ENCODE results near the gene CELA1.

DNA sequence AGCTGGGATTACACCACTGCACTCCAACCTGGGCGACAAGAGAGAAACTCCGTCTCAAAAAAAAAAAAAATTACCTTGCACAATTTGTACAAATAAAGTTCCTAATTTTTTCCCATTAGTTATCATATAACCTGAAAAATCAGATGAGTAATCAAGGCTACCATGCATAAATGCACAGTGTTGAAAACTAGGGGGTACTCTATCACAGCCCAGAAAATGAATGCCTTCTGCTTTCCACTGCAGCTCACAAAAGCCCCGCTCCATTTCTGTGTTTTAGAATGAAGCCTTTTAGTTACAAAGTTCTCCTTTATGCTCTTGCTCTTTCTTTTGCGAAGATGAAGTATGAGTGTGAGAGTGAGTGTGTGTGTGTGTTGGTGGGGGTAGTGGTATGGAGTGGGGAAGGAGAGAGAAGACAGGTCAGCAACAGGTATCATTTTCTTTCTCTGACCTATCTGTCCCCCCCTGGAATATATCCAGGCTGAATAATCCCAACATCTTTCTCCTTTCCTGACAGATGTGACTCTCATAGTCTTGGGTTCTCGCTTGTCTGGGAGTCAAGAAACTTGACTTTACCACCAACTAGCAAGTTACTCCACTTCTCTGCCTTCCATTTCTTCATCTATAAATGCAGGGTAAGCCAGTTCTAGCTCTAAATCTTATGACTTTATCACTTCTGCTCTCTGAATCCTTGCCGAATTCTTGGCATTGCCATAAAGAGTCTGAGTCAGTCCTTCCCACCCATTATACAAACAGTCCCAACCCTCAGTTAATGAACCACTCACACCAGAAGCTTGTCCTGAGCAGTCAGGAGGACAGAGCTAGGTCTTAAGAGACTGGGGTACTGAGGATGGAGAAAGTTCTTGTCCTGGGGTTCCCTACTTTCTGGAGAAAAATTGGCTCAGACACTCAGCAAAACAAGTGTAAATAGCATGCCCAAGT is 38.6 kb downstream of the CELA1 start:
- TF ChIP-seq, protein P1, sequence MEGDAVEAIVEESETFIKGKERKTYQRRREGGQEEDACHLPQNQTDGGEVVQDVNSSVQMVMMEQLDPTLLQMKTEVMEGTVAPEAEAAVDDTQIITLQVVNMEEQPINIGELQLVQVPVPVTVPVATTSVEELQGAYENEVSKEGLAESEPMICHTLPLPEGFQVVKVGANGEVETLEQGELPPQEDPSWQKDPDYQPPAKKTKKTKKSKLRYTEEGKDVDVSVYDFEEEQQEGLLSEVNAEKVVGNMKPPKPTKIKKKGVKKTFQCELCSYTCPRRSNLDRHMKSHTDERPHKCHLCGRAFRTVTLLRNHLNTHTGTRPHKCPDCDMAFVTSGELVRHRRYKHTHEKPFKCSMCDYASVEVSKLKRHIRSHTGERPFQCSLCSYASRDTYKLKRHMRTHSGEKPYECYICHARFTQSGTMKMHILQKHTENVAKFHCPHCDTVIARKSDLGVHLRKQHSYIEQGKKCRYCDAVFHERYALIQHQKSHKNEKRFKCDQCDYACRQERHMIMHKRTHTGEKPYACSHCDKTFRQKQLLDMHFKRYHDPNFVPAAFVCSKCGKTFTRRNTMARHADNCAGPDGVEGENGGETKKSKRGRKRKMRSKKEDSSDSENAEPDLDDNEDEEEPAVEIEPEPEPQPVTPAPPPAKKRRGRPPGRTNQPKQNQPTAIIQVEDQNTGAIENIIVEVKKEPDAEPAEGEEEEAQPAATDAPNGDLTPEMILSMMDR (conservative IDR thresholded peaks at IDR 0.05; ENCODE audit: low read depth, low read length), result no peak
- TF ChIP-seq EZH2 (IDR thresholded peaks at IDR 0.05; ENCODE audit: borderline replicate concordance, low read depth, low read length, poor library complexity, severe bottlenecking), result no peak
